Upper lobe of left lung (tissue), 4 donors: Measurements from ENCODE around the gene EHD4.

Experiments used
- EP300 ChIP-seq, 4 donors: sonication (generic); formaldehyde crosslinking; IDR thresholded peaks; one replicate each; pipeline ENCODE4 v1.5.1; 2017; ENCODE audit warnings: antibody characterized with exemption in 4 of 4, control low read depth in 2 of 4
- POLR2A ChIP-seq, 4 donors: fragments of 450-650 bp; IDR thresholded peaks; one replicate each; pipeline ENCODE4 v1.5.1; 2016 to 2017; ENCODE audit warnings: antibody characterized with exemption in 4 of 4, mild to moderate bottlenecking in 2 of 4
- TF ChIP-seq, protein P1 (sequence below), 6 experiments: fragments of 450-650 bp in 4 of 6; fragments of 200-600 bp in 2 of 6; sonication (generic) in 2 of 6; IDR thresholded peaks; one replicate each; pipeline ENCODE4 v1.5.1; 2016 to 2019; ENCODE audit warnings: antibody characterized with exemption in 6 of 6

DNA sequence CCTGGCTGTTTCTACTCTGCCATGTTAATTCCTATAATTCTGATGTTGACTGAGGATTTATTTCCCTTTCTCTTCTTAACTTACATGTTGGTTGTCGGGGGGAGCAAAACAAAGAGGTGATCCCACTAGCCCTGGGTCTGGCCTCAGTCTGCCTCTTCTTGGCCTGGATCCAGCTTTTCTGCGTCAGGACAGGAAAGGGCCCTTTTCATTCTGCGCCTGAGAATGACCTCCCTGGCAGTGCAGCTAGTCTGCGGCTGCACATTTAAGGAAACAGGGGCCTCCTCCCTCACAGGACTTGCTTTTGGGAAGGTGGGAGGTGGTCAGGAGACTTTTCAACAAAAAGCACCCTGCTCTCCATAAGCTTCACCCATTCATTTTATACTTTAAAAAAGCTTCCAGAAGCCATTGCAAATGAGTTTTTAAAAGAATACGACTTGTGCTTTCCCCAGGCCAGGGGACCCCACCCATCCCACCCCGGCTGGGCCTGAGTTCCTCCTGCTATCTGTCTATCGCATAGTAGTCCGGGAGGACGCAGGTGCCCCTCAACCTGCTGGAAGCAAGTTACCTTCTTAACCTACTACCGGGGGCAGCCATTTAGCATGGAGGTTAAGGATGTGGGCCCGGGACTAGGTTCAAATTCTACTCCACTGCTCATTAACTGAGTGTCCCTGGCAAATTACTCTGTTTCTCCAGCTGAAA lies 21.3 kb upstream of the EHD4 start:
- TF ChIP-seq, protein P1, sequence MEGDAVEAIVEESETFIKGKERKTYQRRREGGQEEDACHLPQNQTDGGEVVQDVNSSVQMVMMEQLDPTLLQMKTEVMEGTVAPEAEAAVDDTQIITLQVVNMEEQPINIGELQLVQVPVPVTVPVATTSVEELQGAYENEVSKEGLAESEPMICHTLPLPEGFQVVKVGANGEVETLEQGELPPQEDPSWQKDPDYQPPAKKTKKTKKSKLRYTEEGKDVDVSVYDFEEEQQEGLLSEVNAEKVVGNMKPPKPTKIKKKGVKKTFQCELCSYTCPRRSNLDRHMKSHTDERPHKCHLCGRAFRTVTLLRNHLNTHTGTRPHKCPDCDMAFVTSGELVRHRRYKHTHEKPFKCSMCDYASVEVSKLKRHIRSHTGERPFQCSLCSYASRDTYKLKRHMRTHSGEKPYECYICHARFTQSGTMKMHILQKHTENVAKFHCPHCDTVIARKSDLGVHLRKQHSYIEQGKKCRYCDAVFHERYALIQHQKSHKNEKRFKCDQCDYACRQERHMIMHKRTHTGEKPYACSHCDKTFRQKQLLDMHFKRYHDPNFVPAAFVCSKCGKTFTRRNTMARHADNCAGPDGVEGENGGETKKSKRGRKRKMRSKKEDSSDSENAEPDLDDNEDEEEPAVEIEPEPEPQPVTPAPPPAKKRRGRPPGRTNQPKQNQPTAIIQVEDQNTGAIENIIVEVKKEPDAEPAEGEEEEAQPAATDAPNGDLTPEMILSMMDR (IDR thresholded peaks at IDR 0.05): no peak
- TF ChIP-seq POLR2A (IDR thresholded peaks at IDR 0.05) (no peak), EP300 (IDR thresholded peaks at IDR 0.05) (no peak)
